SW 1271 (cell line): Measurements from ENCODE around the gene CDH23.

Source experiments
- DNase-seq, 2 experiments: peaks; one replicate each; lab custom pipeline; 2025; lab: John Stamatoyannopoulos, UW

CDH23 gene

GRCh38 chr10:71777213-71777985, 380.7 kb downstream of the CDH23 start:
- DNase-seq = no peak

- no peak for DNase-seq
Measured at GRCh38 chr10:71778071-71778825, 381.5 kb downstream of the CDH23 start.

- DNase-seq = no peak
Measured at GRCh38 chr10:71779641-71780040, 382.9 kb downstream of the CDH23 start.

- no peak for DNase-seq
Measured at GRCh38 chr10:71780156-71780555, 383.4 kb downstream of the CDH23 start.

- DNase-seq = no peak
Measured at GRCh38 chr10:71780719-71781118, 384.0 kb downstream of the CDH23 start.

GRCh38 chr10:71782221-71782916, 385.6 kb downstream of the CDH23 start:
- no peak for DNase-seq

GRCh38 chr10:71782917-71783490, 386.3 kb downstream of the CDH23 start:
- no peak for DNase-seq

- no peak for DNase-seq
Measured at GRCh38 chr10:71783917-71784678, 387.4 kb downstream of the CDH23 start.

- no peak for DNase-seq
Measured at GRCh38 chr10:71784679-71785272, 388.1 kb downstream of the CDH23 start.

GRCh38 chr10:71788954-71789353, 392.2 kb downstream of the CDH23 start:
- no peak for DNase-seq

GRCh38 chr10:71789871-71790270, 393.2 kb downstream of the CDH23 start:
- no peak for DNase-seq

- DNase-seq = no peak
Measured at GRCh38 chr10:71790749-71791440, 394.2 kb downstream of the CDH23 start.

GRCh38 chr10:71795248-71795647, 398.5 kb downstream of the CDH23 start:
- no peak for DNase-seq

GRCh38 chr10:71796749-71797405, 400.2 kb downstream of the CDH23 start:
- DNase-seq = no peak

- no peak for DNase-seq
Measured at GRCh38 chr10:71797533-71798307, 401.0 kb downstream of the CDH23 start.

GRCh38 chr10:71798308-71798624, 401.5 kb downstream of the CDH23 start:
- no peak for DNase-seq

- no peak for DNase-seq
Measured at GRCh38 chr10:71799112-71799511, 402.4 kb downstream of the CDH23 start.

GRCh38 chr10:71799608-71800453, 403.1 kb downstream of the CDH23 start:
- no peak for DNase-seq

GRCh38 chr10:71801361-71801760, 404.6 kb downstream of the CDH23 start:
- DNase-seq = no peak
